PC-9 (cell line): ENCODE results near the gene S100Z.

ENCODE experiments used
- CTCF ChIP-seq: fragments of 200-600 bp; sonication (generic); conservative IDR thresholded peaks from 2 replicates; pipeline ENCODE4 v1.6.1; 2017; ENCODE audit warnings: mixed run types, antibody characterized with exemption, mild to moderate bottlenecking, moderate library complexity
- EZH2 ChIP-seq: fragments of 200-600 bp; sonication (generic); IDR thresholded peaks from 2 replicates; pipeline ENCODE4 v1.8.0; 2017; ENCODE audit warnings: antibody characterized with exemption, low read depth

DNA sequence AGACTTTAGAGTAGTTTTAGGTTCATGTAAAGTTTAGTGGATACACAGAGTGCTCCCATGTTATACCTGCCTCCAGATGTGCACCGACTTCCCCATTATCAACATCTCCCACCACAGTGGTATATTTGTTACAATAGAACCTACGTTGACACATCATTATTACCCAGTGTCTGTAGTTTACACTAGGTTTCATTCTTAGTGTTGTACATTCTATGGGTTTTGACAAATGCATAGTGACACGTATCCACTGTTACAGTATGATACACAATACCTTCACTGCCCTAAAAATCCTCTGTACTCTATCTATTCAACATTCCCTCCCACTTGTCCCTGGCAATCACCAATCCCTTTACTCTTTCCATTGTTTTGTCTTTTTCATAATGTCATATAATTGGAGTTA is 68.7 kb downstream of the S100Z start:
- TF ChIP-seq CTCF (no peak), EZH2 (no peak)
